K562 (cell line): Measurements from ENCODE around the gene IGSF3. TPM values are rescaled to one million over a fixed set of nuclear protein-coding genes. Genes with fewer than 3 reads are reported as not detected.
"Not testable (repeated sequence)": the region's sequence is repeated elsewhere in the genome, so short reads cannot be mapped to it uniquely, and the experiment has no call there.

Experiments
- ATAC-seq: fragments of 200-7000 bp; cut with Tn5 transposase; 3 replicates; pipeline ENCODE4 v1.9.1; 2020; ENCODE audit warnings: moderate library complexity
- BruUV-seq: library from RNA; stranded (reverse); fragments of 400-500 nt; replicated peaks from 2 replicates; lab custom pipeline; 2021; lab: Mats Ljungman, UMichigan
- CTCF ChIA-PET: fragments of 300-600 bp; formaldehyde crosslinking; extraction: SDS; loops from one replicate; lab custom pipeline; 2021; ENCODE audit warnings: low intra/inter-chr PET ratio; lab: Yijun Ruan, JAX
- POLR2A ChIA-PET: fragments of 300-600, 350-650 bp; sonication (Branson Sonifier 250); formaldehyde crosslinking; extraction: SDS; loops from one replicate; lab custom pipeline; 2021; ENCODE audit warnings: antibody characterized with exemption, inconsistent platforms; lab: Yijun Ruan, JAX
- DNase-seq, 4 experiments: peaks; one replicate each; pipeline versions ENCODE4 v3.0.0 to v3.0.0-alpha.2; 2011 to 2018; ENCODE audit warnings: low spot score in 3 of 4, mixed read lengths in 3 of 4; ENCODE audit errors: extremely low read depth in 1 of 4
- FAIRE-seq: peaks from 2 replicates; lab custom pipeline; 2011; peaks lifted over from hg19 to GRCh38; lab: Jason Lieb, UNC
- H2AFZ ChIP-seq: 2 replicates; pipeline ENCODE4 v1.6.0; 2011; ENCODE audit warnings: low read depth, low read length, control low read depth, inconsistent platforms
- H3K27ac ChIP-seq: fragments of 200-600 bp; 3 replicates; pipeline ENCODE4 v1.8.0; 2011; ENCODE audit warnings: low read depth, mild to moderate bottlenecking, control low read depth, inconsistent platforms, low read length, moderate library complexity, mixed read lengths; ENCODE audit errors: extremely low read depth
- H3K27me3 ChIP-seq, 2 experiments: fragments of 300-600 bp in 1 of 2; 2 replicates in 1 of 2; 3 replicates in 1 of 2; pipeline versions ENCODE4 v1.6.0 to v1.8.0; 2011; ENCODE audit warnings: inconsistent platforms in 2 of 2, low read length in 2 of 2, mild to moderate bottlenecking in 1 of 2, mixed read lengths in 1 of 2, moderate library complexity in 1 of 2; ENCODE audit not compliant: control insufficient read depth in 2 of 2, insufficient read depth in 2 of 2
- H3K36me3 ChIP-seq: fragments of 300-600 bp; 3 replicates; pipeline ENCODE4 v1.8.0; 2011; ENCODE audit warnings: mild to moderate bottlenecking, low read length, inconsistent platforms; ENCODE audit not compliant: control insufficient read depth, insufficient read depth
- H3K4me1 ChIP-seq, 2 experiments: fragments of 200-600 bp in 1 of 2; replicated peaks in 1 of 2; 2 replicates in 1 of 2; 3 replicates in 1 of 2; pipeline versions ENCODE4 v1.5.1 to v1.8.0; 2011; ENCODE audit warnings: inconsistent platforms in 2 of 2, low read length in 2 of 2, mild to moderate bottlenecking in 1 of 2, mixed read lengths in 1 of 2, moderate library complexity in 1 of 2; ENCODE audit not compliant: control insufficient read depth in 2 of 2, insufficient read depth in 2 of 2
- H3K4me2 ChIP-seq: 2 replicates; pipeline ENCODE4 v1.6.1; 2011; ENCODE audit warnings: low read length, control low read depth, inconsistent platforms, mixed read lengths; ENCODE audit not compliant: insufficient read depth
- H3K4me3 ChIP-seq: fragments of 200-600 bp; sonication (generic), shearing (Covaris generic); 2 replicates; pipeline ENCODE4 v1.5.1; 2016; ENCODE audit warnings: control low read depth, inconsistent platforms
- H3K79me2 ChIP-seq: fragments of 200-600 bp; 3 replicates; pipeline ENCODE4 v1.8.0; 2011; ENCODE audit warnings: low read length, inconsistent platforms; ENCODE audit not compliant: control insufficient read depth, insufficient read depth
- H3K9ac ChIP-seq, 2 experiments: 2 replicates each; pipeline versions ENCODE4 v1.6.0 to v1.6.1; 2011; ENCODE audit warnings: low read depth in 2 of 2, low read length in 2 of 2, control low read depth in 1 of 2, inconsistent platforms in 1 of 2, mild to moderate bottlenecking in 1 of 2, mixed read lengths in 1 of 2; ENCODE audit not compliant: insufficient read depth in 1 of 2
- H3K9me1 ChIP-seq: one replicate; pipeline ENCODE4 v1.6.0; 2011; ENCODE audit warnings: inconsistent platforms, mild to moderate bottlenecking, low read length, moderate library complexity; ENCODE audit not compliant: control insufficient read depth, insufficient read depth
- H3K9me3 ChIP-seq: replicated peaks from 2 replicates; pipeline ENCODE4 v1.5.1; 2011; ENCODE audit warnings: low read depth, low read length, inconsistent platforms; ENCODE audit not compliant: control insufficient read depth, insufficient read depth
- H4K20me1 ChIP-seq: replicated peaks from 2 replicates; pipeline ENCODE4 v1.6.1; 2011; ENCODE audit warnings: low read length, inconsistent platforms, mixed read lengths; ENCODE audit not compliant: control insufficient read depth, insufficient read depth
- EHMT2 ChIP-seq: fragments of 450-650 bp; IDR thresholded peaks from 2 replicates; pipeline ENCODE4 v1.6.1; 2018; ENCODE audit warnings: antibody characterized with exemption
- FOXP4 ChIP-seq: sonication (generic); formaldehyde crosslinking; IDR thresholded peaks from 2 replicates; pipeline ENCODE4 v1.8.0; 2022; ENCODE audit warnings: mild to moderate bottlenecking, missing genetic modification reagents, borderline replicate concordance
- HDAC1 ChIP-seq, 2 experiments: fragments of 450-650 bp; IDR thresholded peaks; 2 replicates each; pipeline ENCODE4 v1.6.1; 2016 to 2017; ENCODE audit warnings: inconsistent platforms in 1 of 2, mild to moderate bottlenecking in 1 of 2, moderate library complexity in 1 of 2
- ILF3 ChIP-seq: fragments of 450-650 bp; IDR thresholded peaks from 2 replicates; pipeline ENCODE4 v1.6.1; 2018; ENCODE audit warnings: antibody characterized with exemption, mild to moderate bottlenecking, moderate library complexity, borderline replicate concordance
- NFIX ChIP-seq: fragments of 250-450 bp; sonication (Bioruptor Pico); IDR thresholded peaks from 2 replicates; pipeline ENCODE4 v1.4.0; 2020; ENCODE audit warnings: low read depth, mild to moderate bottlenecking, moderate library complexity
- WGBS: fragments of 100-300 bp; shearing (Covaris generic); methylation state at CpG from one replicate; pipeline ENCODE4 v1.1.6; 2016; ENCODE audit warnings: low coverage, mixed read lengths; ENCODE audit not compliant: insufficient coverage; ENCODE audit errors: missing lambda C conversion rate; 5-methylcytosine and 5-hydroxymethylcytosine counted together
- in situ Hi-C: fragments of 300-500 bp; cut with MboI; formaldehyde crosslinking; loops from 4 replicates; pipeline ENCODE4 v1.15.0; 2018; ENCODE audit warnings: inconsistent platforms, mixed read lengths
- intact Hi-C: fragments of 100-400 bp; cut with micrococcal nuclease; formaldehyde crosslinking; loops from 2 replicates; pipeline ENCODE4 v1.14.2; 2022
- polyA plus RNA-seq, 8 experiments: library from polyadenylated mRNA; depleted of rRNA in 4 of 8; stranded (reverse) in 5 of 8; unstranded in 3 of 8; fragments of >200 nt; fragmentation: Nextera tagmentation in 2 of 8; fragmentation: Illumina TruSeq in 1 of 8; extraction: Ambion mirVana in 2 of 8; extraction: Trizol in 1 of 8; gene quantifications; 2 replicates each; pipeline versions ENCODE4 v1.2.1 to v1.2.3, GENCODE V29; 2011 to 2014; ENCODE audit warnings: inconsistent platforms in 1 of 8, missing spikeins in 1 of 8
- total RNA-seq, 7 experiments: library from RNA; depleted of rRNA in 6 of 7; stranded (reverse); fragments of >200 nt in 6 of 7; fragmentation: Illumina TruSeq in 2 of 7; extraction: Trizol in 2 of 7; gene quantifications; 2 replicates each; pipeline versions ENCODE4 v1.2.1 to v1.2.3, GENCODE V29; 2011 to 2021; ENCODE audit warnings: low replicate concordance in 1 of 7

IGSF3 gene
- total and polyA plus RNA-seq, 9 of the 15 experiments (the other 6 are each of a cell fraction or from before 2014, with no cell fraction given), result 1.1 to 15.0 (median 8.3) TPM

GRCh38 chr1:116562465-116562864, 105.1 kb downstream of the IGSF3 start:
- TF ChIP-seq FOXP4 (CRISPR knock-in tag), result 0 out of 2 replicates have a peak, but pooled peaks have one; percentile 12
- 0 out of 2 replicates have a peak, but pooled peaks have one; percentile 37 for TF ChIP-seq EHMT2
- H3K4me3 ChIP-seq, H3K36me3 ChIP-seq, ATAC-seq, H3K27ac ChIP-seq, H2AFZ ChIP-seq, in situ Hi-C loops, DNase-seq, H3K4me2 ChIP-seq, H3K27me3 ChIP-seq, H3K9me1 ChIP-seq, intact Hi-C loops, BruUV-seq, FAIRE-seq, H3K9ac ChIP-seq, POLR2A ChIA-PET, H4K20me1 ChIP-seq: not testable (repeated sequence)
- peaks cover 95% of the 10 kb centered on the region for H3K79me2 ChIP-seq
- H3K9me3 ChIP-seq, result peaks cover 13% of the 10 kb centered on the region
- CTCF ChIA-PET, result interaction anchor here (0.6 kb wide), 1 partner anchor 292 kb away, joined by 3 read pairs; no protein-coding TSS in a partner anchor
- H3K4me1 ChIP-seq, result peaks cover 4 to 13% of the 10 kb centered on the region in 2 experiments; a peak in 3 of 5 replicates
- WGBS, result 90% methylated on average over 4 of the region's 4 CpGs

- CTCF ChIA-PET, result no interaction called here
- Histone ChIP-seq H3K9ac (no peak overlapping the region), H3K36me3 (peaks cover 7% of the 10 kb centered on the region), H4K20me1 (no peaks in the 10 kb centered on the region), H3K27me3 (no peaks in the 10 kb centered on the region), H3K4me2 (no peak overlapping the region), H2AFZ (no peak overlapping the region), H3K79me2 (peaks cover 96% of the 10 kb centered on the region), H3K4me1 (peaks cover 7 to 21% of the 10 kb centered on the region in 2 experiments; a peak in 4 of 5 replicates), H3K9me3 (peaks cover 13% of the 10 kb centered on the region), H3K27ac (no peak overlapping the region), H3K9me1 (no peaks in the 10 kb centered on the region)
- in situ Hi-C loops, result no loop called here
- no TSS peak for BruUV-seq
- POLR2A ChIA-PET, result no interaction called here
- intact Hi-C loops, result no loop called here
- no peak for FAIRE-seq
- ATAC-seq, result no peak
- no peak for TF ChIP-seq FOXP4 (CRISPR knock-in tag)
- no peak for TF ChIP-seq ILF3
- no peak for TF ChIP-seq NFIX (CRISPR knock-in tag)
- no peak for TF ChIP-seq HDAC1 (IDR thresholded peaks at IDR 0.05)
- TF ChIP-seq, all 486 proteins: peak for 0
- no peak for DNase-seq
- no peak overlapping the region for H3K4me3 ChIP-seq
Measured at GRCh38 chr1:116561563-116561962, 106.0 kb downstream of the IGSF3 start.
